ENCODE measurements around the gene CHORDC1. TPM values are rescaled to one million over a fixed set of nuclear protein-coding genes. Genes with fewer than 3 reads are reported as not detected.

CHORDC1 gene
- total RNA-seq, 1 experiment from 2014 or later = 62.0 TPM

DNA sequence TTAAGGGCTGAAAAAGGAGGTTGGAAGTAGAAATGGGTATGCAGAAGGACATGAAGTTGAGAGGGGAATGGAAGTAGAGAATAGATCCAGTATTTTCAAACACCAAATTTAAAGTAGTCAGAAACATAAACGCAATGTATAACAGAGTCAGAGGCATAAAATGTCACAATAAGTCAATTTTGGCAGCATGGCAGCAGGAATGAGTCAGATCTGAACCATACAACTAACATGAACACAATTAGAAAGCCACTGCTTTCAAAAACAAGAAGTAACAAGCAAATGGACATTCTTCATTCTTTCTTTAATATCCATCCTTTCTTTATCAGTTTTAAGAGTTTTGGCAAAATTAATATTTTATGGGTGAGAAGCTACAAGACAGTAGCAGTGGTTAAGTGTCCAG lies 2.5 kb downstream of the CHORDC1 start:
- Mint-ChIP-seq H3K36me3 (ENCODE audit: insufficient read depth, unreplicated experiment) (peaks cover 22% of the 10 kb centered on the region), H3K9me3 (ENCODE audit: unreplicated experiment) (no peaks in the 10 kb centered on the region), H3K4me1 (ENCODE audit: insufficient read depth, unreplicated experiment) (peaks cover 39% of the 10 kb centered on the region), H3K27ac (ENCODE audit: low read depth, unreplicated experiment) (peak overlapping the region; percentile 39), H3K27me3 (ENCODE audit: insufficient read depth, unreplicated experiment) (no peaks in the 10 kb centered on the region), H3K4me3 (ENCODE audit: unreplicated experiment) (peak overlapping the region; percentile 96)
- intact Hi-C loops (cut with micrococcal nuclease) = no loop called here
- peak; percentile 82 for DNase-seq (ENCODE audit: unreplicated experiment)
- TF ChIP-seq, protein P1, sequence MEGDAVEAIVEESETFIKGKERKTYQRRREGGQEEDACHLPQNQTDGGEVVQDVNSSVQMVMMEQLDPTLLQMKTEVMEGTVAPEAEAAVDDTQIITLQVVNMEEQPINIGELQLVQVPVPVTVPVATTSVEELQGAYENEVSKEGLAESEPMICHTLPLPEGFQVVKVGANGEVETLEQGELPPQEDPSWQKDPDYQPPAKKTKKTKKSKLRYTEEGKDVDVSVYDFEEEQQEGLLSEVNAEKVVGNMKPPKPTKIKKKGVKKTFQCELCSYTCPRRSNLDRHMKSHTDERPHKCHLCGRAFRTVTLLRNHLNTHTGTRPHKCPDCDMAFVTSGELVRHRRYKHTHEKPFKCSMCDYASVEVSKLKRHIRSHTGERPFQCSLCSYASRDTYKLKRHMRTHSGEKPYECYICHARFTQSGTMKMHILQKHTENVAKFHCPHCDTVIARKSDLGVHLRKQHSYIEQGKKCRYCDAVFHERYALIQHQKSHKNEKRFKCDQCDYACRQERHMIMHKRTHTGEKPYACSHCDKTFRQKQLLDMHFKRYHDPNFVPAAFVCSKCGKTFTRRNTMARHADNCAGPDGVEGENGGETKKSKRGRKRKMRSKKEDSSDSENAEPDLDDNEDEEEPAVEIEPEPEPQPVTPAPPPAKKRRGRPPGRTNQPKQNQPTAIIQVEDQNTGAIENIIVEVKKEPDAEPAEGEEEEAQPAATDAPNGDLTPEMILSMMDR (IDR thresholded peaks at IDR 0.05; ENCODE audit: unreplicated experiment) = no peak
- ChIA-PET POLR2A (interaction anchor here (0.6 to 0.7 kb wide), 2 partner anchors 30 to 1770 kb away, joined by 4 read pairs; no protein-coding TSS in a partner anchor), CTCF (interaction anchor here (0.7 to 2.0 kb wide), 3 partner anchors 11 to 302 kb away, joined by 3 to 13 read pairs (median 3); no protein-coding TSS in a partner anchor)
- no TSS peak for BruUV-seq (replicated peaks)

DNA sequence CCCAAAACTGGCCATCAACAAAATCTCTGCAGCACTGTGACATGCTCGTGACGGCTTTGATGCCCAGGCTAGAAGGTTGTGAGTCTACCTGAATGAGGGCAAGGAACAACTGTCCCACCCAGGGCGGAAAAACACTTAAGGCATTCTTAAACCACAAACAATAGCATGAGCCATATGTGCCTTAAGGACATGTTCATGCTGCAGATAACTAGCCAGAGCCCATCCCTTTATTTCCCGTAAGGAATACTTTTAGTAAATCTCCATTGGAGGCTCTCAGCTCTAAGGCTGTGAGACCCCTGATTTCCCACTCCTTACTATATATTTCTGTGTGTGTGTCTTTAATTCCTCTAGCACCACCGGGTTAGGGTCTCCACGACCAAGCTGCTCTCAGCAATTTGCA lies 3.4 kb downstream of the CHORDC1 start:
- no peak overlapping the region for H3K4me3 Mint-ChIP-seq (ENCODE audit: unreplicated experiment)
- ChIA-PET POLR2A (no interaction called here), CTCF (interaction anchor here (0.6 to 2.0 kb wide), 3 partner anchors 10 to 1318 kb away, joined by 3 to 13 read pairs (median 3); no protein-coding TSS in a partner anchor)
- BruUV-seq (replicated peaks) = no TSS peak
- peaks cover 39% of the 10 kb centered on the region for H3K4me1 Mint-ChIP-seq (ENCODE audit: insufficient read depth, unreplicated experiment)
- DNase-seq (ENCODE audit: unreplicated experiment) = peak; percentile 41
- intact Hi-C loops (cut with micrococcal nuclease) = no loop called here
- H3K27me3 Mint-ChIP-seq (ENCODE audit: insufficient read depth, unreplicated experiment) = no peaks in the 10 kb centered on the region
- no peaks in the 10 kb centered on the region for H3K9me3 Mint-ChIP-seq (ENCODE audit: unreplicated experiment)
- peak overlapping the region; percentile 39 for H3K27ac Mint-ChIP-seq (ENCODE audit: low read depth, unreplicated experiment)
- TF ChIP-seq, protein P1 (IDR thresholded peaks at IDR 0.05; ENCODE audit: unreplicated experiment) = no peak
- H3K36me3 Mint-ChIP-seq (ENCODE audit: insufficient read depth, unreplicated experiment) = peaks cover 22% of the 10 kb centered on the region

DNA sequence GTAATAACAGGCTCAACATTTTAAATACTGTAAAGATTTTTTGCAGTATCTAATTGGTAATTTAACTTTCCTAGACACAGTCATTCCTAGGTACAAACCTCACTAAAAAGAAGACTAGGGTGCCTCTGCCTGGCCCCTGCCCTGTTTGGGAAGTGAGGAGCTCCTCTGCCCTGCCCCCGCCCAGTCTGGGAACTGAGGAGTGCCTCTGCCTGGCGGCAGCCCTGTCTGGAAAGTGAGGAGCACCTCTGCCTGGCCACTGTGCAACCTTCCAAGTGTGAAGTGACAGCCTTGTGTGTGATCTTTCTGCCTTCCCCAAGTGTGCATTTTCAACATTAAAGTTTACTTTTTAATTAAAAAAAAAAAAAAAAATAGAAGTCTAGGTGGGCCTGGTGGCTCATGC lies 4.2 kb downstream of the CHORDC1 start:
- peaks cover 34% of the 10 kb centered on the region for H3K4me1 Mint-ChIP-seq (ENCODE audit: insufficient read depth, unreplicated experiment)
- H3K36me3 Mint-ChIP-seq (ENCODE audit: insufficient read depth, unreplicated experiment) = peaks cover 27% of the 10 kb centered on the region
- no TSS peak for BruUV-seq (replicated peaks)
- TF ChIP-seq, protein P1 (IDR thresholded peaks at IDR 0.05; ENCODE audit: unreplicated experiment) = no peak
- POLR2A ChIA-PET = no interaction called here
- H3K4me3 Mint-ChIP-seq (ENCODE audit: unreplicated experiment) = no peak overlapping the region
- no peak overlapping the region for H3K27ac Mint-ChIP-seq (ENCODE audit: low read depth, unreplicated experiment)
- peak; percentile 35 for DNase-seq (ENCODE audit: unreplicated experiment)
- no peaks in the 10 kb centered on the region for H3K27me3 Mint-ChIP-seq (ENCODE audit: insufficient read depth, unreplicated experiment)
- no peaks in the 10 kb centered on the region for H3K9me3 Mint-ChIP-seq (ENCODE audit: unreplicated experiment)
- CTCF ChIA-PET = interaction anchor here (0.7 kb wide), 1 partner anchor 599 kb away, joined by 3 read pairs; no protein-coding TSS in a partner anchor
- intact Hi-C loops (cut with micrococcal nuclease) = no loop called here

DNA sequence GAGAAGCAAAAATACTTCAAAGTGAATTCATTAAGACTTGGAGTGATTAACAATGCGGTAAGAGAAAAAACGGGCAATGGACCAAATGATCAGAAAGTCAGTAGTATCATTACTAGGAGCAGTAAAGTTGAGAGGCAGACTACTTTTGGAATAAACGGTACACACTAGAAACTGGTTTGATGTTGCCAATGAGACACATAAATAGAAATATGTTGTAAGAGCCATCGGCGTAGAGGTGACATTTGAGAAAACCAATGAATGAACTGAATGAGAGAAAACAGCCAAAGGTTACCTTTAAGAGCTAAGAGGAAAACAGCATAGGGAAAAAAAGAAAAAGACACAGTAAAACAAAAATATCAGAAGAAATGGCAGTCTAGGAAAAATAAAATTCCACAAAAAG lies 6.2 kb downstream of the CHORDC1 start:
- Mint-ChIP-seq H3K27ac (ENCODE audit: low read depth, unreplicated experiment) (peak overlapping the region; percentile 8), H3K9me3 (ENCODE audit: unreplicated experiment) (no peaks in the 10 kb centered on the region), H3K4me1 (ENCODE audit: insufficient read depth, unreplicated experiment) (peaks cover 33% of the 10 kb centered on the region), H3K27me3 (ENCODE audit: insufficient read depth, unreplicated experiment) (no peaks in the 10 kb centered on the region), H3K4me3 (ENCODE audit: unreplicated experiment) (no peak overlapping the region), H3K36me3 (ENCODE audit: insufficient read depth, unreplicated experiment) (peaks cover 47% of the 10 kb centered on the region)
- intact Hi-C loops (cut with micrococcal nuclease) = no loop called here
- TF ChIP-seq, protein P1 (IDR thresholded peaks at IDR 0.05; ENCODE audit: unreplicated experiment) = no peak
- ChIA-PET CTCF (no interaction called here), POLR2A (no interaction called here)
- no TSS peak for BruUV-seq (replicated peaks)
- no peak for DNase-seq (ENCODE audit: unreplicated experiment)
